Stimulated activated naive CD4-positive, alpha-beta T cell (primary cell): ENCODE data around the gene TYSND1.
"Not testable (repeated sequence)": the region's sequence is repeated elsewhere in the genome, so short reads cannot be mapped to it uniquely, and the experiment has no call there.

Source experiments
- DNase-seq, 6 experiments: peaks; one replicate each; lab custom pipeline; 2025; lab: John Stamatoyannopoulos, UW

TYSND1 gene

GRCh38 chr10:70132098-70133029 lies 14.1 kb downstream of the TYSND1 start, which contains the start of gene AIFM2:
Gene AIFM2, minus strand, starts transcription at chr10:70132825. Its CDS starts 8,741 bp downstream, at chr10:70124084.
- DNase-seq = peak in 3 of 6 experiments; percentile 4 to 19 (median 14)

DNA sequence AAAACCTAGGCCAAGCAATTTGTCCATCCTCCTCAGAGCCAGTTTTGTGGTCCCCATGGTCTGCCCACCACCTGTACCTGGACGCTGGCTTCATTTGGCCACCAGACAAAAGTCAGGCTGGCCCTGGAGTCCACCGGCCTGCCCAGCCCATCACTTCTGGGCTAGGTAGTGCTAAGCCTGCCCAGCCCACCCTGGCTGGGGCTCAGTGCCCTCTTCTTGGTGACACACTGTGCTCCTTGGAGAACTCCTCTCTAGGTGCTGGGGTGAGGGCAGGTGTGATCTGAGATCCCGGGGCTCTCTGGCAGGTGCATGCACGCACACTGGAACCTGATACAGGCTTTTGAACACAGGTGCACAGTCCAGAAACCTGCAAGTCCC lies 15.0 kb downstream of the TYSND1 start:
- no peak for DNase-seq

DNA sequence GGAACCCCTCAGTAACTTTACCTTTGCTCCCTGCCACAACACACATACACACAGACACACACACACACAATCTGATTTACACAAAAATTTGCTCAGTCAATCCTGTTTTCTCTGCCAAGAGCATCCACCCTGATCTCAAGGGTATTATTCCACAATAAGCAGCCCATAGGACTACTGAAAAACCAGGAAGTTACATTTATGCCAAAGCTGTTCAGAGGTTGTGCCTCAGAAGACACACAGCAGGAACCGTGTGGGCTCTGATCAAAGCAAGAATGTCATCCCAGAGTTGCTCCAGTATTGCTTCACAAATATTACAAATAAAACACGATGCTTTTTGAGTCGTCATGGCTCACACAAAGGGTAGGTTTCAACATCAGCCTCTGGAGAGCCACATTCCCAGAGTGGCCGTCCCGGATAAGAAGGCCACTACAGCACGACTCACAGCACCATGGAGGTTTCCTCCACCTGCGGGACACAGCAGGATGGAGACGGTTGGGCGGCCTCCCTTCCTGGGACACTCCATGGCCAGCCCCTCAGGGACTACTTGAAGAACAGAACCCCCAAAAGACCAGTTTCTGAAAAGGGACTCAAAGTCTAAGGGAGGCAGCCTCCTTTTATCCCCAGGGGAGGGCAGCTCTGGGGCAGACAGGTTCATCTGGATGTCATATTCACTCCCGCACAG lies 15.5 kb downstream of the TYSND1 start:
- no peak for DNase-seq

DNA sequence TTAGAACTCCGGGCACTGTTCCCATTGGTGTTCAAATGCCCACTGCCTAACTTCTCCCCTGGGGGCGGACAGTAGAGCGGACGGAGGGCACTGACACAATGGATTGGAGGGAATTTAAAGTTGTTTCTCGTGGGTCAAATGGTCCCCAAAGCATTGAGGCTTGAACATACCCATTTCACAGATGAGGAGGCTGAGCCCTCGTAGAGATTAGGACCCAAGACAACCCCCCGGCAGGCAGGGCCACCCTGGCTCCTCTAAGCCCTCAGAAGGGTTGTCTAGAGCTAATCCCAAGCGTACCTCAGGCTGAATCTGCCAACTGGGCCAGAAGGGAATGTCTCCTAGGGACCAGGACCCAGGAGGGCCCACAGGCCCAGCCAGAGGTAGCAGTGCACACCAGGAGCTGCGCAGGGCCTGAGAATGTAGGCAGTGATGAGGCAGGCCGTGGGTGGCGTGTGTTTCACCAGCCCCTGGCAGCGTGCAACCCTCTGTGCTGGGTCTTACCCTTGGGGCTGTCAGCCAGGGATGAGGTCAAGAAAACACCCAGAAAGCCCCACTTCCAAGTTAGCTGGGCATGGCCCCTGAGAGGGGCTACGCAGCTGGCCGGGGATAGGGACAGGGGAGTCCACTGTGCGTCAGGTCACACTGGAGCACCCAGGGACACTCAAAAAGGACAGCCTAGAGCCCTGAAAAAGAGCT lies 19.7 kb downstream of the TYSND1 start:
- DNase-seq = no peak

DNA sequence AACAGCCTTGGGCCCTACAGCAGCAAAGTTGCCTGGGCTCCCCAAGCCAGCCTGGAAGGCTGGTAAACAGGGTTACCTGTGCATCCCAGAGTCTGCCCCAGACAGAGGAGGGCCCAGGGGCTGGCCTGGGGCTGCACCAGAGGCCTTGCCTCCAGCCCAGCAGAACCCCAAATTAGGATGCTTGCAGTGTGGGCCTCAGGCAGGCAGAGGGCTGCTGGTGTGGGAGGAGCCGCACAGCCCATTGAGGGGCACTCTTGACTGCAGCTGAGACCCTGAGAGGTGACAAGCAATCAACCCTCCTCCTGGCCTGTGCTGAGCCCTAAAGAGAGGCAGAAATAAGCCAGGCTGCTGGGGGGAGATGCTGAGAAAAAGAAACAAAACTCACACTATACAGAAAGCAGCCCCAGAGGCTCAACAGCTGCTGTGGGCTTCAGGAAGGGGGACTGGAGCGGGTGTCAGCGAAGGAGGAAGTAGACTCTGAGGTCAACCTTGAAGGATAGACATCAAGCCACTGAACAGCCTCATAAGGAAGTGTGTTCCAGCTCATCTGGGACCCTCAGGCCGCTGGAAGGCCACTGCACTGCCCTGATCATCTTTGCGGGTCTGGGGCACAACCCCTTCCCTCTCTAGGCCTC lies 20.5 kb downstream of the TYSND1 start:
- no peak for DNase-seq

GRCh38 chr10:70124918-70125317 lies 21.6 kb downstream of the TYSND1 start:
- DNase-seq = no peak

- DNase-seq = no peak
Observed at GRCh38 chr10:70124415-70124814, 22.1 kb downstream of the TYSND1 start.

GRCh38 chr10:70123817-70124216 lies 22.7 kb downstream of the TYSND1 start:
- no peak for DNase-seq

DNA sequence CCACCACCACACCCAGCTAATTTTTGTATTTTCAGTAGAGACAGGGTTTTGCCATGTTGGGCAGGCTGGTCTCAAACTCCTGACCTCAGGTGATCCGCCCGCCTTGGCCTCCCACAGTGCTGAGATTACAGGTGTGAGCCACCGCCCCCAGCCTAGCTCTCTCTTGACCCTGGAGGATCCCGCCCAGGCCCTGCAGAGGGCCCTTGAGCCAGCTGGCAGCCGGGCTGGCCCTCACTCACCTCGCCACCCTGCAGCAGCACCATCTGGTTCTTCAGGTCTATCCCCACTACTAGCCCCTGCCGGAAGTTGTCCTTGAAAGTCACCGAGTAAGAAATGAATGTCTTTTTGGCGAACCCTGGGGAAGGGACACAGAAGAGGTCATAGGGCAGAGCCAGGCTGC lies 23.3 kb downstream of the TYSND1 start:
- DNase-seq = not testable (repeated sequence)

DNA sequence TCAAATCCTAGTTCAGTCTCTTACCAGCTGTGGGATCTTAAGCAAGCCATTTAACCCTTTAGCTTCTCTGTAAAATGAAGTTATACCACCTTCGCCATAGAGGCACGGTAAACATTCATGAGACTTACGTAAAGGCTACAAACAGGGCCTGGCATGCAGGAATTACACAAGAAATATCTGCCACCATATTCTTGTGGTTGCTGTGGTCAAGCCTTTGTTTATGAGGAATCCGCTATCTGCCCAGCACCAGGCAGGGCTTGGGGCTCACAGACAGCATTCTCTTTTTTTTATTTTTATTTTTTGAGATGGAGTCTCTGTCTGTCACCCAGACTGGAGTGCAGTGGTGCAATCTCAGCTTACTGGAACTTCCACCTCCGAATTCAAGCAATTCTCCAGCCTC lies 23.8 kb downstream of the TYSND1 start:
- DNase-seq = no peak

DNA sequence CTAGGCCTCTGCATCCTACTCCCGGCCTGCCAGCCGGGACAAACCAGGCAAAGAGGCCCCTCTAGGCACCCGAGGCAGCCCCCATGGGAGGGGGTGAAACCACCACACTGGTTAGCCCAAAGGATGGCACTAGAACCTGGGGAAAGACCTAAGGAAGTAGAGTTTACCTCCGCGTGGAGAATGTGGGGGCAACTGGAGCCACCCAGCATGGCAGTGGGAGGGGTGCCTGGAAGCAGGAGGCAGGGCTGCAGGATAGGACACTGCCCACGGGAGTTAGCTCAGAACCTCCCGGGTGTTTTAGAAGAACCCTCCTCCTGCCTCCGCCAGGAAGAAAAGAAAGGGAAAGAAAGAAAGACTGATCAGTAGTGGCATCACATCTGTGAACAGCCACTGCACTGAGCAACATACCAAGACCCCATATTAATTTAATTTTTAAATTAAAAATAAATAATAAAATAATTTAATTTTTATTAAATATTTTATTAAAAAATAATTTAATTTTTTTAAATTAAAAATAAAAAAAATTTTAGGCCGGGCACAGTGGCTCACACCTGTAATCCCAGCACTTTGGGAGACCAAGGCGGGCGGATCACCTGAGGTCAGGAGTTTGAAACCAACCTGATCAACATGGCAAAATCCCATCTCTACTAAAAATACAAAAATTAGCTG lies 25.1 kb downstream of the TYSND1 start:
- DNase-seq = no peak

DNA sequence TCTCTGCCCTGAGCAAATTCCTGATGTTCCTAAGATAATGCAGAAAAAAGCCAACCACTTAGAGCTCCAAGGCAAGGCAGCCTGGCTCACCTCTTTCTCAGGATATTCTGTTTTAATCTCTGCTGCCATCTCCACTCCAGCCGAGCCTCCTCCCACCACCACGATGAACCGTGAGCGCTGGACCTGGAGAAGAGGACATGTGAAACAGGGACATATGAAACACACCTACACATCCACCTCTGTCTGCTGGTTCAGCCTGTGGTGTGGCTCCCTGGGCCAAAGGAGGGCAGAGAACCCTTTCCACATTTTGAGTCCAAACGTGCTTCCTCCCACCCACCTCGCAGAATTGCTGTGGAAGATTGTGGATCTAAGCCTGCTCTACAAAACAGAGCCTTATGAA lies 26.1 kb downstream of the TYSND1 start:
- DNase-seq = no peak

DNA sequence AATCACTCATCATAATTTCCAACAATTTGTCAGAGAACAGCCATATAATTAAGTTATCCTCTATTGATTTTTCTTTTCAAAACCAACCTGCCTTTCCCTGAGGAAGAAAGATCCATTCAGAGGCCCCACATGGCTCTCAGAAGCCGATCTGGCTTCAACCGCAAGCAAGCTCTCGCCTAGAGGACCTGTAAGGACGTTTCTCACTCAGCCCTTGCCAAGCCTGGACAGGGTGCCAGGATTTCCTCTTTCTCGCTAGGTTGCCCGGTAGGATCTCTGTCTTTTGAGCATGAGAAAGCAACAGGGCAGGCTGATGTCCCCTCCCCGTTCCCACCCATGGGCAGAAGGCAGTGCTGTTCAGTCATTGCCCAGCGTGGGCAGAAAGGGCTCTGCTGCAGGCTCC lies 26.9 kb downstream of the TYSND1 start:
- no peak for DNase-seq

DNA sequence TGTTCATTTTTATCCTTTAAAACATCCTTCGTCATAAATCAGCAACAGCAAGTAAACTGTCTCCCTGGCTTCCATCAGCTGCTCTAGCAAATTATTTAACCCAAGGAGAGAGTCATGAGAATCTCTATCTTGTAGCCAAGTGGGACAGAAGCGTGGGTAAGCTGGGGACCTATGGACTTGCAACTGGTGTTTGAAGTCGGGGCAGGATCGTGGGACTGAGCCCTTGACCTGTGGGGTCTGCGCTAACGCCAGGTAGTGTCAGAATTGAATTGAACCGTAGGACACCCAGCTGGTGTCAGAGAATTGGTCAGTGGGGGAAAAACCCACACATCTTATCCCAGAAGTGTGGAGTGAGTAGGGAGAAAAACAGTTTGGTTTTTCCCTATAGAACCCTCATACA lies 27.3 kb downstream of the TYSND1 start:
- no peak for DNase-seq

DNA sequence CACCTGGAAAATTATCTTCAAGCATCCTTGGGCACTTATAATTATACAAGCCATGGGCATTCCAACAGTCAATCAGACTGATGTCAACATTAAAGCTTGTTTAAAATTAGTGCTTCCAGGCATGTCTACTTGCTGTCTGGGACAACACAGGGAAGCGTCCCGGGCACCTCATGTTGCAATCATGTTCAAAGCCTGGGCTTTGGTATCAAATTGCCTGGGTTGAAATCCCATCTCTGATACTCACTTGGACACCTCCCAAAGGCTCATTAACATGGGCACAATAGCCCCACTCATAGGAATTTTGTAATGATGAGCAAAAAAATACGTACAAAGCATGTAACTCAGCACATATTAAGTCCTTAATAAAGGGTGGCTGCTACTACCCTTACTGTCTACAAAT lies 28.3 kb downstream of the TYSND1 start:
- no peak for DNase-seq

- no peak for DNase-seq
Observed at GRCh38 chr10:70117646-70118045, 28.9 kb downstream of the TYSND1 start.

DNA sequence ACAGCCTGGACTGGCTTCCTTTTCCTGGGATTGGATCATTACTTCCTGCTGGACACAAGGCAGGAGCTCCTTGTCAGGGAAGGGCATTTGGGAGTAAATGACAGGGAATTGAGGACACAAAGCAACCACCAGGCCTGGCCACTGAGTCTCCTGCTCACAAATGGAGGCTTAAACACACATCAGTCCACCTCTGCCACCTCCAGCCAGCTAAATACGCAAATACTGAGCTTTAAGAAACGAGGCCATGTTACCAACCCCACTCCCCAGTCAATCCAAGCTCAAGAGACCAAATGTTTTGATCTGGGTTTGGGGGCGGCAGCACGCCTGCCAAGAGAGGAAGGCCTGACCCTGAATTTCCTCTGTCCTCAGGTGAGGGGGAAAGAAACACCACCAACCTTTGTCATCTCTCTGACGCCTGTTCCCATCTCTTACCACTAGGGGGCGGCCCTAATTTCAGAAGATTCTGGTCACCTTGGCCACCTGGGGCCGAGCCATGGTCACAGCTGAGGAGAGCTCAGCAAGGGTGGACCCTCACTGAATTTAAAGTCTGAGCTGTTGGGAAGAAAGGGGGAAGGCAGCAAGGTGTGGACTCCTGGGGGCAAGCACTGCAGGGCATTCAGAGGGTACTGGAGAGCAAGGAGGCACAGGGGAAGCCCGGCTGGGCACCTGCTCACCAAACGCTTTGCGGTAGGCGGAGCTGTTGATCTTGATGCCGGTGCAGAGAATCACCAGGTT lies 30.4 kb downstream of the TYSND1 start:
- peak; percentile 13 to 59 (median 33) for DNase-seq

- no peak for DNase-seq
Observed at GRCh38 chr10:70114902-70115301, 31.6 kb downstream of the TYSND1 start.

DNA sequence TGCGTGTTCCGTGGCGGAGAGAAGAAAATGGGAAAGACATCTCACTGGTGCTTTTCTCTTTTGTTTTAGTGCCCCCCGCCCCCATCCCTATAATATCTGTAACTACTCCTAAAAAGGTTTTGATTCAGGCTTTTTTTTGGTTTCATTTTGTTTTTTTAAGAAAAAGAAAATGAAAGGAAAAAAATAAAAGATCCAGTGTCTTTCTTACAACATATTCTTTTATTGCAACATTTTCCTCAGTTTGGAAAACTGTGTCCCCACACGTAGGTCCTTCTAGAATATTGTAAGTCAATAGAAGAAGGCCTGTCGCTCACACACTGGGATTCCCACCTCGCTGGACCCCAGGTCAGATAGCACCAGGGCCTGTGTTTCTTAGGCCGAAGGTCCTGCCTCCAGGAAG lies 34.4 kb downstream of the TYSND1 start:
- no peak for DNase-seq

GRCh38 chr10:70111496-70111895 lies 35.0 kb downstream of the TYSND1 start:
- no peak for DNase-seq
